ENCODE measurements around the gene ADAM17.
A peak's percentile ranks its signal among the peaks of the same experiment; 100 is the strongest.
"Not testable (repeated sequence)": the region's sequence is repeated elsewhere in the genome, so short reads cannot be mapped to it uniquely, and the experiment has no call there.

The ADAM17 gene

GRCh38 chr2:9555297-9556120, at the start of gene ADAM17:
Gene ADAM17 (minus strand): TSS chr2:9555830. CDS start chr2:9555605, 225 bp downstream.
- DNase-seq: peak; percentile 93

- DNase-seq: no peak
Observed at GRCh38 chr2:9602412-9602811, 46.8 kb upstream of the ADAM17 start.

GRCh38 chr2:9601397-9601796, 45.8 kb upstream of the ADAM17 start:
- no peak for DNase-seq

GRCh38 chr2:9599430-9599829, 43.8 kb upstream of the ADAM17 start:
- DNase-seq: no peak

GRCh38 chr2:9596621-9597311, 41.1 kb upstream of the ADAM17 start:
- no peak for DNase-seq

- DNase-seq: no peak
Observed at GRCh38 chr2:9595746-9596145, 40.1 kb upstream of the ADAM17 start.

GRCh38 chr2:9595256-9595655, 39.6 kb upstream of the ADAM17 start:
- not testable (repeated sequence) for DNase-seq

- DNase-seq: peak; percentile 80
Observed at GRCh38 chr2:9594366-9595054, 38.9 kb upstream of the ADAM17 start.

GRCh38 chr2:9593925-9594324, 38.3 kb upstream of the ADAM17 start:
- DNase-seq: peak; percentile 20

GRCh38 chr2:9592699-9593098, 37.1 kb upstream of the ADAM17 start:
- DNase-seq: no peak

- DNase-seq: peak; percentile 42
Observed at GRCh38 chr2:9590641-9591040, 35.0 kb upstream of the ADAM17 start.

GRCh38 chr2:9586465-9586864, 30.8 kb upstream of the ADAM17 start:
- no peak for DNase-seq

GRCh38 chr2:9585486-9585885, 29.9 kb upstream of the ADAM17 start:
- no peak for DNase-seq

- DNase-seq: not testable (repeated sequence)
Observed at GRCh38 chr2:9584902-9585301, 29.3 kb upstream of the ADAM17 start.

- DNase-seq: no peak
Observed at GRCh38 chr2:9582624-9583023, 27.0 kb upstream of the ADAM17 start.

- DNase-seq: no peak
Observed at GRCh38 chr2:9578467-9579235, 23.0 kb upstream of the ADAM17 start.

GRCh38 chr2:9574331-9574730, 18.7 kb upstream of the ADAM17 start:
- no peak for DNase-seq

- DNase-seq: no peak
Observed at GRCh38 chr2:9573840-9574239, 18.2 kb upstream of the ADAM17 start.

- no peak for DNase-seq
Observed at GRCh38 chr2:9573013-9573720, 17.5 kb upstream of the ADAM17 start.

GRCh38 chr2:9570182-9571060, 14.8 kb upstream of the ADAM17 start:
- no peak for DNase-seq
